Measurements from ENCODE around the gene SLC25A22. TPM values are rescaled to one million over a fixed set of nuclear protein-coding genes. Genes with fewer than 3 reads are reported as not detected.

SLC25A22 gene
- total and polyA plus RNA-seq, 4 donors, result 10.6 to 38.2 (median 27.5) TPM

- TF ChIP-seq, protein P1, sequence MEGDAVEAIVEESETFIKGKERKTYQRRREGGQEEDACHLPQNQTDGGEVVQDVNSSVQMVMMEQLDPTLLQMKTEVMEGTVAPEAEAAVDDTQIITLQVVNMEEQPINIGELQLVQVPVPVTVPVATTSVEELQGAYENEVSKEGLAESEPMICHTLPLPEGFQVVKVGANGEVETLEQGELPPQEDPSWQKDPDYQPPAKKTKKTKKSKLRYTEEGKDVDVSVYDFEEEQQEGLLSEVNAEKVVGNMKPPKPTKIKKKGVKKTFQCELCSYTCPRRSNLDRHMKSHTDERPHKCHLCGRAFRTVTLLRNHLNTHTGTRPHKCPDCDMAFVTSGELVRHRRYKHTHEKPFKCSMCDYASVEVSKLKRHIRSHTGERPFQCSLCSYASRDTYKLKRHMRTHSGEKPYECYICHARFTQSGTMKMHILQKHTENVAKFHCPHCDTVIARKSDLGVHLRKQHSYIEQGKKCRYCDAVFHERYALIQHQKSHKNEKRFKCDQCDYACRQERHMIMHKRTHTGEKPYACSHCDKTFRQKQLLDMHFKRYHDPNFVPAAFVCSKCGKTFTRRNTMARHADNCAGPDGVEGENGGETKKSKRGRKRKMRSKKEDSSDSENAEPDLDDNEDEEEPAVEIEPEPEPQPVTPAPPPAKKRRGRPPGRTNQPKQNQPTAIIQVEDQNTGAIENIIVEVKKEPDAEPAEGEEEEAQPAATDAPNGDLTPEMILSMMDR (IDR thresholded peaks at IDR 0.05; ENCODE audit: control extremely low read depth, extremely low read depth), result no peak
- Histone ChIP-seq H3K4me3 (peak overlapping the region; percentile 70), H3K27ac (ENCODE audit: low read depth in 1 of 2, low read length in 1 of 2) (peak overlapping the region; percentile 84 to 95), H3K9me3 (ENCODE audit: control insufficient read depth in 4 of 4, insufficient read depth in 3 of 4, low read length in 3 of 4) (no peaks in the 10 kb centered on the region), H3K36me3 (ENCODE audit: control insufficient read depth in 4 of 4, insufficient read depth in 4 of 4, low read length in 4 of 4) (peaks cover 0 to 22% (median 11%) of the 10 kb centered on the region in 4 donors), H3K27me3 (ENCODE audit: control insufficient read depth in 3 of 3, insufficient read depth in 3 of 3, low read length in 2 of 3) (peaks cover 0 to 21% (median 12%) of the 10 kb centered on the region in 3 donors), H3K4me1 (ENCODE audit: control insufficient read depth in 5 of 5, insufficient read depth in 5 of 5, low read length in 5 of 5) (peaks cover 0 to 55% (median 23%) of the 10 kb centered on the region in 5 donors), H3K9ac (ENCODE audit: insufficient read depth in 1 of 2, low read length in 2 of 2) (peak overlapping the region; percentile 25 to 68)
- ATAC-seq (ENCODE audit: insufficient read depth, low FRiP score), result peak; percentile 13
- DNase-seq, result peak; percentile 50 to 63 (median 59)
- WGBS, 2 donors, result 1% methylated on average over 22 to 55 of the region's 55 CpGs
Measured at GRCh38 chr11:833114-833791, 35.2 kb upstream of the SLC25A22 start.

DNA sequence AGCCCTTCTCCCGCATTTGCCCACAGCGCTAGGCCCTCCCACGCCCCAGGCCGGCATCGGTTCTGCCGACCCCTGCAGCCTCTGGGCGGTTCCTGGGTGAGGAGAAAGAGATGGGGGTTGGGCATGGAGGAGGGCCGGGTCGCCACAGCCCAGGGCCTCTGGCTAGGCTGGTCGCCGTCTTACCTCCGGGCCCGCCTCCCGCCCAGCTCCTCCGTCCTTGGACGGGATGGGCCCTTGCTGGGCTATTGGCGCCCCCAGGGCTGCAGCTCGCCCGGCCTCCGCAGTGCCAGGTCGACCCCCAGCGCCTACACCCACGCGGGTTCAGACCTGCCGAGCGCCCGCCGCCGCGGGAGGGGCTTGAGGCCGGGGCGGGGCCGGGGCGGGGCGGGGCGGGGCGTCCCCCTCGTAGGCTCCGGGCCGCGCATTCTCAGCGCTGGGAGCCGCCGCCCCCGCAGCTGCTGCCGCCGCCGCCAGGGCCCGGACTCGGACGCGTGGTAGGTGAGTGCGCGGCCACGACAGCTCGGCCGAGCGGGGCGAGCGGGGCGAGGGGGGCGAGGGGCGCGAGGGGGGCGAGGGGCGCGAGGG is 34.5 kb upstream of the SLC25A22 start, which contains the start of gene CD151:
Gene CD151, plus strand, starts transcription at position 424 of the 585 bp plus-strand sequence. CDS start 3,118 bp downstream, outside the sequence.
- ATAC-seq (ENCODE audit: insufficient read depth, low FRiP score), result peak; percentile 12
- TF ChIP-seq, protein P1 (IDR thresholded peaks at IDR 0.05; ENCODE audit: control extremely low read depth, extremely low read depth), result no peak

DNA sequence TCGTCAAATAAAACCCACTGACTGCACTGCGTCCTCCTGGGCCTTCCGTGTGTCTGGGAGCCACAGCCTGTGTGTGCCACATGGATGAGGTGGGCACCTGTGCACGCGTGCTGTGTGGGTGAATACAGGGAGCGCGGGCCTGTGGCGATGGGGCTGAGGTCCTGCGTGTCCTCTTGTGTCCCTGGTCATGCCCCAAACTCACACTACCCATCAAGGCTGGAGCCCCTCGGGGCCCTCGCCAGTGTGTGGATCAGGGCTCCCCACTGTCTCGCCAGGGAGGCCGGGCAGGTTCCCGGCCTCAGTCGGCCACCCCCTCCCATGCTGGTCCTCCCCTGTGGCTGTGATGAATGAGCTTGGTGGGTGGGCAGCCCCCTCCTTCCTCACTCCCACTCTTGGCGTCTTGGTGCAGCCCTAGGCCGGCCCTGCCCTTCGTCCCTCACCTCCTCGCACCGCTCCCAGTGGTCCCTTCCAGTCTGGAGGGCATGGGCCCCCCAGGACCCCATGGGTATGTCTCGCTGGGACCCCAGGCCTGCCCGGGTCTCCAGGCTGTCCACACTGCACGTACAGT is 34.0 kb upstream of the SLC25A22 start:
- H3K9me3 ChIP-seq (ENCODE audit: control insufficient read depth in 4 of 4, insufficient read depth in 3 of 4, low read length in 3 of 4), result no peaks in the 10 kb centered on the region
- H3K36me3 ChIP-seq (ENCODE audit: control insufficient read depth in 4 of 4, insufficient read depth in 4 of 4, low read length in 4 of 4), result peaks cover 0 to 10% (median 6%) of the 10 kb centered on the region in 4 donors
- peaks cover 0 to 24% (median 12%) of the 10 kb centered on the region in 3 donors for H3K27me3 ChIP-seq (ENCODE audit: control insufficient read depth in 3 of 3, insufficient read depth in 3 of 3, low read length in 2 of 3)
- no peak for ATAC-seq (ENCODE audit: insufficient read depth, low FRiP score)
- TF ChIP-seq, protein P1 (IDR thresholded peaks at IDR 0.05; ENCODE audit: control extremely low read depth, extremely low read depth), result no peak
- peak overlapping the region in 1 of 2 donors; percentile 44 for H3K27ac ChIP-seq (ENCODE audit: low read depth in 1 of 2, low read length in 1 of 2)
- WGBS, 2 donors, result 72 to 76% methylated on average over 21 to 23 of the region's 23 CpGs
- H3K4me3 ChIP-seq, result no peak overlapping the region
- DNase-seq, result no peak
- peaks cover 0 to 67% (median 27%) of the 10 kb centered on the region in 5 donors for H3K4me1 ChIP-seq (ENCODE audit: control insufficient read depth in 5 of 5, insufficient read depth in 5 of 5, low read length in 5 of 5)
- H3K9ac ChIP-seq (ENCODE audit: insufficient read depth in 1 of 2, low read length in 2 of 2), result peak overlapping the region in 1 of 2 donors; percentile 11

More for the DNA sequence above, 34.5 kb upstream of the SLC25A22 start, which contains the start of gene CD151:
- peaks cover 0 to 24% (median 12%) of the 10 kb centered on the region in 3 donors for H3K27me3 ChIP-seq (ENCODE audit: control insufficient read depth in 3 of 3, insufficient read depth in 3 of 3, low read length in 2 of 3)
- peak within 1 kb of the TSS; percentile 70 for H3K4me3 ChIP-seq
- DNase-seq, result peak; percentile 46 to 68 (median 55)
- H3K9me3 ChIP-seq (ENCODE audit: control insufficient read depth in 4 of 4, insufficient read depth in 3 of 4, low read length in 3 of 4), result no peaks in the 10 kb centered on the region
- H3K27ac ChIP-seq (ENCODE audit: low read depth in 1 of 2, low read length in 1 of 2), result peak within 1 kb of the TSS; percentile 84 to 95
- peaks cover 0 to 61% (median 25%) of the 10 kb centered on the region in 5 donors for H3K4me1 ChIP-seq (ENCODE audit: control insufficient read depth in 5 of 5, insufficient read depth in 5 of 5, low read length in 5 of 5)
- peaks cover 0 to 16% (median 9%) of the 10 kb centered on the region in 4 donors for H3K36me3 ChIP-seq (ENCODE audit: control insufficient read depth in 4 of 4, insufficient read depth in 4 of 4, low read length in 4 of 4)
- 2% methylated on average over 34 to 67 of the region's 67 CpGs for WGBS, 2 donors
- peak within 1 kb of the TSS; percentile 25 to 68 for H3K9ac ChIP-seq (ENCODE audit: insufficient read depth in 1 of 2, low read length in 2 of 2)

Data from lung (tissue), 12 donors.